Chondrocyte (in vitro differentiated cells): ENCODE results near the gene HEXD. TPM values are rescaled to one million over a fixed set of nuclear protein-coding genes. Genes with fewer than 3 reads are reported as not detected.

Experiments
- DNase-seq: peaks from one replicate; pipeline ENCODE4 v3.0.0; 2021; ENCODE audit warnings: mixed read lengths, low spot score
- H3K27ac Mint-ChIP-seq: one replicate; pipeline ENCODE4 v1.8.0; 2021; ENCODE audit warnings: mild to moderate bottlenecking, moderate library complexity, mixed read lengths; ENCODE audit not compliant: unreplicated experiment
- H3K27me3 Mint-ChIP-seq: 2 replicates; pipeline ENCODE4 v1.8.0; 2021; ENCODE audit warnings: low read depth, mixed read lengths
- H3K36me3 Mint-ChIP-seq: 2 replicates; pipeline ENCODE4 v1.8.0; 2021; ENCODE audit warnings: low read depth, mixed read lengths
- H3K4me1 Mint-ChIP-seq: 2 replicates; pipeline ENCODE4 v1.8.0; 2021; ENCODE audit warnings: low read depth, mild to moderate bottlenecking, mixed read lengths
- H3K4me3 Mint-ChIP-seq: one replicate; pipeline ENCODE4 v1.8.0; 2021; ENCODE audit warnings: mild to moderate bottlenecking, moderate library complexity, mixed read lengths; ENCODE audit not compliant: unreplicated experiment
- H3K9me3 Mint-ChIP-seq: 2 replicates; pipeline ENCODE4 v1.8.0; 2021; ENCODE audit warnings: low read depth, mixed read lengths
- total RNA-seq: library from RNA; stranded (reverse); gene quantifications from 3 replicates; pipeline ENCODE4 v1.2.1, GENCODE V29; 2021
- TF ChIP-seq, protein P1 (sequence below): fragments of 200-600 bp; sonication (generic); IDR thresholded peaks from 2 replicates; pipeline ENCODE4 v1.5.0; 2021; ENCODE audit warnings: antibody characterized with exemption, mild to moderate bottlenecking, moderate library complexity

Gene HEXD
- total RNA-seq, 1 donor from 2014 or later = 10.8 TPM

DNA sequence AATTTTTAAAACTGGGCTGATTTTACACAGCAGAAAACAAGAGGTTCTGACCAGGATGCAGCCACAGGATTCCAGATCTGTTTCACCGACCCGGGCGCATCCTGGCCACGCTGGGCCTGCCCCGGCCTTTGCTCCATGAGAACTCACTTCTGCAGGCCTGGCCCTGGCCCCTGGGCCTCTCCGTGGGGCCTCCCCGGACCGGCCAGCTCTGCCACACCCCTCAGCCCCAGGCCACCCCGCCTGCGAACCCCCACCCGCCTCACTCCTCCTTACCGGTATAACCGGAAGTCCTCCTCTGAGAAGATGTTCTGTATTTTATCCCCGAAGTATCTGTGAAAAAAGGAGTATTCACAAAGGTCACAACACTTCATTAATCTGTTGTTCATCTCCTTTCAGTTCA is 13.1 kb upstream of the HEXD start:
- no peak overlapping the region for H3K4me3 Mint-ChIP-seq
- no peaks in the 10 kb centered on the region for H3K27me3 Mint-ChIP-seq
- H3K36me3 Mint-ChIP-seq = peaks cover 14% of the 10 kb centered on the region
- TF ChIP-seq, protein P1, sequence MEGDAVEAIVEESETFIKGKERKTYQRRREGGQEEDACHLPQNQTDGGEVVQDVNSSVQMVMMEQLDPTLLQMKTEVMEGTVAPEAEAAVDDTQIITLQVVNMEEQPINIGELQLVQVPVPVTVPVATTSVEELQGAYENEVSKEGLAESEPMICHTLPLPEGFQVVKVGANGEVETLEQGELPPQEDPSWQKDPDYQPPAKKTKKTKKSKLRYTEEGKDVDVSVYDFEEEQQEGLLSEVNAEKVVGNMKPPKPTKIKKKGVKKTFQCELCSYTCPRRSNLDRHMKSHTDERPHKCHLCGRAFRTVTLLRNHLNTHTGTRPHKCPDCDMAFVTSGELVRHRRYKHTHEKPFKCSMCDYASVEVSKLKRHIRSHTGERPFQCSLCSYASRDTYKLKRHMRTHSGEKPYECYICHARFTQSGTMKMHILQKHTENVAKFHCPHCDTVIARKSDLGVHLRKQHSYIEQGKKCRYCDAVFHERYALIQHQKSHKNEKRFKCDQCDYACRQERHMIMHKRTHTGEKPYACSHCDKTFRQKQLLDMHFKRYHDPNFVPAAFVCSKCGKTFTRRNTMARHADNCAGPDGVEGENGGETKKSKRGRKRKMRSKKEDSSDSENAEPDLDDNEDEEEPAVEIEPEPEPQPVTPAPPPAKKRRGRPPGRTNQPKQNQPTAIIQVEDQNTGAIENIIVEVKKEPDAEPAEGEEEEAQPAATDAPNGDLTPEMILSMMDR = no peak
- no peak for DNase-seq
- peaks cover 13% of the 10 kb centered on the region for H3K4me1 Mint-ChIP-seq
- H3K9me3 Mint-ChIP-seq = no peaks in the 10 kb centered on the region
- no peak overlapping the region for H3K27ac Mint-ChIP-seq

DNA sequence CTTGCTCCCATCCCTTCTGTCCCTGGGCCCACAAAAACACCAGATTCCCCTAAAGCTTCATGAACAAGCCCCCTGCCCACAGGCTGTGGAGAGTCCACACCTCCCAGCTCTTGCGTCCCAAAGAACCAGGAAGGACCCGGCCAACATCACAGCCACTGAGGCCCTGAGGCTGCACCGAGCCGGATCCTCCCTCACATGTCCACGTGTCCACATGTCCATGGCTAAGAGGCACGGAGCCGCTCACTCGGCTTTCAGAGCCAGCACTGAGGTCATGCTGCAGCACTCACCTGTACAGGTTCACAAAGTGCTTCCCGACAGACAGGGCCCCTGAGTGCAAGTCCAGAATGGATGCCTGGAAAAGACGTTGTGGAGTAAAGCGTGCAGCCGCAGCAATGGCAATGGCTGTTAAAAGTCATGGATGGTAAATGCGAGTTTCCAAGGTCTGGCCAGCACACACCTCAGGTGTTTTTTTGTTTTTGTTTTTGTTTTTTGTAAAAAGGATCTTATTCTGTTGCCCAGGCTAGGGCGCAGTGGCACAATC is 11.9 kb upstream of the HEXD start:
- Mint-ChIP-seq H3K36me3 (peaks cover 12% of the 10 kb centered on the region), H3K27me3 (no peaks in the 10 kb centered on the region), H3K4me1 (peaks cover 13% of the 10 kb centered on the region), H3K9me3 (no peaks in the 10 kb centered on the region), H3K4me3 (no peak overlapping the region), H3K27ac (no peak overlapping the region)
- no peak for DNase-seq
- TF ChIP-seq, protein P1 = no peak

DNA sequence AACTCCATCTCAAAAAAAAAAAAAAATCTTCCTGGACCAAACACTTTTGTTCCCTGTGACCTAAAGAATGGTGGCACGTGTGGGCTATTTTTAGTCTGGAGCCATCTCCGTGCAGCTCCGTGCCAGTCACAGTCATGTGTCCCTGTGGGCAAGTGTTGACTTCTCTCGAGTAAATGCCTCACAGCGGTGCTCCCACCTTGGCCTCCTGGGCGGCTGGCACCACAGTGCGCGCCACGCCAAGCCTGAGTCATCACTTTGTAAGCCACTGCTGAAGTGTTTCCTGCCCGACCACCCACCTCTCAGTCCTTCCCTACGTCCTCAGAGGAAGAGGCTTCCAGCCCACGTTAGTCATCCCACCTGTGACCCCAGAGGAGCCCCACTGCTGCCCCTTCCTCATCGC is 10.9 kb upstream of the HEXD start:
- no peaks in the 10 kb centered on the region for H3K9me3 Mint-ChIP-seq
- TF ChIP-seq, protein P1 = no peak
- DNase-seq = no peak
- H3K27ac Mint-ChIP-seq = peak overlapping the region; percentile 70
- peaks cover 13% of the 10 kb centered on the region for H3K4me1 Mint-ChIP-seq
- H3K36me3 Mint-ChIP-seq = peaks cover 10% of the 10 kb centered on the region
- no peak overlapping the region for H3K4me3 Mint-ChIP-seq
- no peaks in the 10 kb centered on the region for H3K27me3 Mint-ChIP-seq

DNA sequence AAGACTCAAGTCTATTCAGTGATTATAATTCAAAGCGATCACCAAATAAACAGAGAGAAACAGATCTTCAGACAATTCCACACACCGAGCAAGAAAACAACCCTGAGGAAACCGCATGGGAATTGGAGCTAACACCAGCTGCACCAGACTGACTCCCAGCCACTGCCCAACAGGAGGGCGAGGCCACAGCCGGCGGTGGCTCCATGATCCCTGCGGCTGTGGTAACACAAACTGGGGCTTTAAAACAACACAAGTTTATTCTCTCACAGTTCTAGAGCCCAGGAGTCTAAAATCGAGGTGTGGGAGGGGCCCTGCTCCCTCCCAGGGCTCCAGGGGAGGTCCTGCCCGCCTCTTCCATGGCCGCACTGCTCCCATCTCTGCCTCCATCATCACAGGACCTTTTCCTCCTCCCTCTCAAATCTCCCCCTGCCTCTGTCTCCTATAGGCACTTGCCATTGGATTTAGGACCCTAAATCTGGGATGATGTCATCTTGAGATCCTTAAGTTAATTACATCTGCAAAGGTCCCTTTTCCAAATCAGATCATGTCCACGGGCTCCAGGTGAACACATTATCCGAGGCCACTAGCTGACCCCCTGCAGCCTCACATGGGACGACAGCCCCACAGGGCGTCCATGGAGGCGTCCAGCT is 9.7 kb upstream of the HEXD start:
- H3K4me3 Mint-ChIP-seq = no peak overlapping the region
- no peak overlapping the region for H3K27ac Mint-ChIP-seq
- H3K9me3 Mint-ChIP-seq = no peaks in the 10 kb centered on the region
- TF ChIP-seq, protein P1 = no peak
- H3K36me3 Mint-ChIP-seq = peaks cover 9% of the 10 kb centered on the region
- peaks cover 13% of the 10 kb centered on the region for H3K4me1 Mint-ChIP-seq
- H3K27me3 Mint-ChIP-seq = no peaks in the 10 kb centered on the region
- no peak for DNase-seq

DNA sequence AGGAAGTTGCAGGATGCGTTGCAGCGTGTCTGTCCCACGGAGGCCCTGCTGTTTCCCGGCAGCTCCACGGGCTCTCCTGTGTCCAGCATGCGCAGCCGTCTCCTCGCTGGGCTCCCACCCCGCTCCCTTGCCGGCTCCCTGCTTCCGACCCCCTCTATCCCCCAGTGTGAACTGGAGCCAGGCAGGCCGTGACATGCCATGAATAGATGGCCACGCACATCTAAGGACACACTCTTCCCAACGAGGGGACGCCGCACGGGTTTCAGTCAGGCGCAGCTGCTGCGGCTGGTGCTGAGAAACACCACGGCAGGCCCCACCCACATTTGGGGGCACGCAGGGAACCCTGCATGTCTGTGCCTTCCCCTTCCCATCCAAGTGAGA is 9.2 kb upstream of the HEXD start:
- no peak overlapping the region for H3K4me3 Mint-ChIP-seq
- no peak for DNase-seq
- TF ChIP-seq, protein P1 = no peak
- H3K9me3 Mint-ChIP-seq = no peaks in the 10 kb centered on the region
- H3K36me3 Mint-ChIP-seq = peaks cover 6% of the 10 kb centered on the region
- H3K4me1 Mint-ChIP-seq = peaks cover 13% of the 10 kb centered on the region
- H3K27me3 Mint-ChIP-seq = no peaks in the 10 kb centered on the region
- no peak overlapping the region for H3K27ac Mint-ChIP-seq
